Measurements from ENCODE around the gene MAPK8IP2. TPM values are rescaled to one million over a fixed set of nuclear protein-coding genes. Genes with fewer than 3 reads are reported as not detected.

MAPK8IP2 gene
- total RNA-seq, 4 donors from 2014 or later, result 0.94 to 3.3 (median 1.5) TPM

GRCh38 chr22:50597097-50597496 lies 3.5 kb upstream of the MAPK8IP2 start:
- 90 to 96% methylated on average over 5 of the region's 5 CpGs for WGBS, 2 donors
- H3K27me3 ChIP-seq, result no peaks in the 10 kb centered on the region
- intact Hi-C loops (cut with DNase I), result no loop called here

GRCh38 chr22:50599816-50600455 lies 657 bp upstream of the MAPK8IP2 start:
- Histone ChIP-seq H3K27me3 (peaks cover 4% of the 10 kb centered on the region), H3K9me3 (no peaks in the 10 kb centered on the region), H3K4me3 (replicated peaks in 1 of 3) (peak overlapping the region in 1 of 3 donors; percentile 34), H3K36me3 (no peaks in the 10 kb centered on the region), H3K4me1 (peaks cover 0 to 10% of the 10 kb centered on the region in 2 donors), H3K27ac (no peak overlapping the region)
- TF ChIP-seq POLR2A (IDR thresholded peaks at IDR 0.05), result no peak
- no peak for TF ChIP-seq CTCF (IDR thresholded peaks at IDR 0.05)
- intact Hi-C loops (cut with DNase I), result loop anchor here (10.0 kb wide), 1 partner anchor 345 kb away; the partner anchor contains the start of gene HDAC10
- peak; percentile 53 to 55 for DNase-seq
- WGBS, 2 donors, result 19 to 28% methylated on average over 25 to 38 of the region's 52 CpGs

More at GRCh38 chr22:50597097-50597496, 3.5 kb upstream of the MAPK8IP2 start:
- Histone ChIP-seq H3K27ac (no peak overlapping the region), H3K4me3 (replicated peaks in 1 of 3) (no peak overlapping the region), H3K9me3 (no peaks in the 10 kb centered on the region), H3K4me1 (peaks cover 0 to 10% of the 10 kb centered on the region in 2 donors), H3K36me3 (no peaks in the 10 kb centered on the region)
- TF ChIP-seq POLR2A (IDR thresholded peaks at IDR 0.05) (no peak), CTCF (IDR thresholded peaks at IDR 0.05) (no peak)
- DNase-seq, result no peak

- WGBS, 2 donors, result 20 to 38% methylated on average over 1 to 6 of the region's 52 CpGs
- no peak overlapping the region for H3K27ac ChIP-seq
- H3K27me3 ChIP-seq, result peaks cover 4% of the 10 kb centered on the region
- H3K36me3 ChIP-seq, result no peaks in the 10 kb centered on the region
- intact Hi-C loops (cut with DNase I), result loop anchor here (10.0 kb wide), 1 partner anchor 346 kb away; the partner anchor contains the start of gene HDAC10
- TF ChIP-seq CTCF (IDR thresholded peaks at IDR 0.05) (no peak), POLR2A (IDR thresholded peaks at IDR 0.05) (no peak)
- DNase-seq, result no peak
- H3K9me3 ChIP-seq, result no peaks in the 10 kb centered on the region
- peaks cover 0 to 10% of the 10 kb centered on the region in 2 donors for H3K4me1 ChIP-seq
- peak overlapping the region in 1 of 3 donors; percentile 34 for H3K4me3 ChIP-seq (replicated peaks in 1 of 3)
Observed at GRCh38 chr22:50600967-50601668, 525 bp downstream of the MAPK8IP2 start.

GRCh38 chr22:50601669-50602337 lies 1.2 kb downstream of the MAPK8IP2 start:
- Histone ChIP-seq H3K36me3 (no peaks in the 10 kb centered on the region), H3K4me1 (peaks cover 0 to 10% of the 10 kb centered on the region in 2 donors), H3K9me3 (no peaks in the 10 kb centered on the region), H3K27me3 (peaks cover 4% of the 10 kb centered on the region), H3K27ac (no peak overlapping the region), H3K4me3 (replicated peaks in 1 of 3) (no peak overlapping the region)
- TF ChIP-seq CTCF (IDR thresholded peaks at IDR 0.05) (no peak), POLR2A (IDR thresholded peaks at IDR 0.05) (no peak)
- no peak for DNase-seq
- WGBS, 2 donors, result 70 to 77% methylated on average over 8 to 12 of the region's 12 CpGs
- intact Hi-C loops (cut with DNase I), result loop anchor here (10.0 kb wide), 1 partner anchor 347 kb away; the partner anchor contains the start of gene HDAC10
